Muscle of back (tissue), 11 donors: Measurements from ENCODE around the gene AFF3. TPM values are rescaled to one million over a fixed set of nuclear protein-coding genes. Genes with fewer than 3 reads are reported as not detected.
"Not testable (repeated sequence)": the region's sequence is repeated elsewhere in the genome, so short reads cannot be mapped to it uniquely, and the experiment has no call there.

Source experiments
- DNase-seq, 3 donors: peaks; one replicate each; pipeline versions ENCODE4 v3.0.0 to v3.0.0-alpha.2; 2013
- polyA plus RNA-seq, 10 donors: library from polyadenylated mRNA; unstranded; fragments of 120-200 nt; gene quantifications; one replicate each; pipeline ENCODE4 v1.2.1, GENCODE V29; 2013; ENCODE audit not compliant: insufficient read length in 10 of 10

The AFF3 gene
- polyA plus RNA-seq, 10 donors: 2.9 to 7.0 (median 4.0) TPM

DNA sequence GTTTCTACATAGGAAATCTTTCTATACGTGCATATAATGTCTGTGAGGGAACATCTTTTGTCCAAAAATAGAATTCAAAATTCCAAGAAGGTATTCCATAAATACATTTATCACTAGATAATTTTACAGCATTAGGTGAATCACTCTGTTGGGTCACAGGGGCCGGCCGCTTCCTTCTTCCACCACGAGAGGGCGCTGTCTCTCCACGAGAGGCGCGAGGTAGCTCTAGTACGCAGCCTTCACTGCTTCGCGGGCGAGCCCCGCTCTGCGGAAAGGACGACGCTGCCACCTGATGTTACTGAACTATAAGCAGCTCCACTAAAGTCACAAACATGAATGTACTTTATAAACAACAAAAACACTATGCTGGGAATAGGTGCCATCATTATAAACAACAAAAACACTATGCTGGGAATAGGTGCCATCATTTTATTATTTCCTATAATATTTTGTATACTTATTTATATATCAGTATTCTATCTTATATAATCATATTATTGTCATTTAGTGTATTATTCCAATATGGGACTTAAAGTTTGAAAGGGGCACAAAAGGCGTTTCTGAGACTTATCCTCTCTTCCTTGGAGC, 583.2 kb downstream of the AFF3 start:
- DNase-seq: peak; percentile 68 to 88 (median 86)

DNA sequence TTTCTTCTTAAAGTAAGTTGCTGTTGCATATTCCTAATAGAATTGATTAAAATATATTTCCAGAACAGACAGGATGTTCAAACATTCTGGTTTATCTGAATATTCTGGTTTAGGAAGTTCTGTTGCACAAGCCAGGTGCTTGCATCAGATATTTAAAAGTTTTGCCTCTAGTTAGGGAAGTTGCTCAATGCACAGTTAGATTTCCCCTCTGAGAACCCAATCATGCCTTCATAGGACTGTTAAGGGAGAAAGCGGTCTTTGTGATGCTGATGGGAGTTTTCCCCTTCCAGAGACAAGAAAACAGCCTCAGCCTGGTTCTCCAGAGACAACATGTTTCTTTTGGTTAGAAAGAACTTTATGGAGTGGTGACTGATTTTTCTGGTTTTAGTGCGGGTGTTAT, 587.0 kb downstream of the AFF3 start:
- DNase-seq: no peak

DNA sequence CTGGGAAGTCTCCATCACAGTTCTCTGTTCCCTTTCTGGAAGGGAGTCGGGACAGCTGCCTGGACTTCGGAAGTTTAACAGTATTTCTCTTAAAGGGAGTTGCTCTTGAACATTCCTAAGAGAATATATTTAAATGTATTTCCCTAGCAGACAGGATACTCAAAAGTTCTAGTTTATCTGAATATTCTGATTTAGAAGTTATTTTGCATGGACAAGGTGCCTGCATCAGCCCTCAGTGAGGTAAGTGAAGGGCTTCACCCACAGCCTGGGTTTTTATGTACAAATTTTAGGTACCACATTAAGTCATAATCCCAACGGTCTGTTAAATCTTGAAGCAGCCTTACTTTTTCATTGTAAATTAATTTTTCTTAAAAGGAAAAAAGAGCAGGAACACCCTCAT, 587.5 kb downstream of the AFF3 start:
- no peak for DNase-seq

DNA sequence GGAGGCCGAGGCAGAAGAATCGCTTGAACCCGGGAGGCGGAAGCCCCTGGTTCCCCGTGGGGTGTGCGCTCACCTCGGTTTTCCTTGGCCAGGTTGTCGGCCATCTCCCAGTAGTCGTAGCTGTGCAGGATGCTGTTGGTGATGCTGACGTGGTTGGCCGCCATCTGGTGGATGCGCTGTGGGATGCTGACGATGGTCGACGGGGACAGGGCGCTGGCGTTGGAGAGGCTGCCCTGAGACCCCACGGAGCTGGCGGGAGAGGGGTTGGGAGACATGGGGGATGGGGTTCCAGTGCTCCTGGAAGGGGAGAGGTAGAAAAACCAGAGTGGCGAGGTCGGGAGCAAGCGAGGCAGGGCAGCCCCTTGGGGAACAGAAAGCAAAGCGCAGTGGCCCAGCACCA, 588.2 kb downstream of the AFF3 start:
- DNase-seq: no peak

DNA sequence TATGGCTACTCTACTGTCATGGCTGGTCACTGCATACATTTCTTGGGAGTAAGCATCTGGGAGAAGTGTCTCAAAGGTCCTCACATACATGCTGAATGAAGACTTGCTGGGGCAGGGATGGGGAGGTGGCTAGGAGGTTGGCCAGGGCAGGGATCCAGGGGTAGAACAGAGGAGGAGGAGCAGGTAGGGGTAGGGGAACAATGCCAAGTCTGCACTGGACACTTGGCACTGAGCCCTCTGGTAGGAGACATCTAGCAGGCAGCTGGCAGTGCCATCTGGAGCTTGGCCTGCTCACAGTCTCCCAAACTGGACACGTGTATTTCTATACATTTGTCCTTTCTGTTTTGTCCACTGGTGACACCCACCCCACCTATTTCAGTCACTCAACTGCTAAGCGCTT, 589.9 kb downstream of the AFF3 start:
- no peak for DNase-seq

DNA sequence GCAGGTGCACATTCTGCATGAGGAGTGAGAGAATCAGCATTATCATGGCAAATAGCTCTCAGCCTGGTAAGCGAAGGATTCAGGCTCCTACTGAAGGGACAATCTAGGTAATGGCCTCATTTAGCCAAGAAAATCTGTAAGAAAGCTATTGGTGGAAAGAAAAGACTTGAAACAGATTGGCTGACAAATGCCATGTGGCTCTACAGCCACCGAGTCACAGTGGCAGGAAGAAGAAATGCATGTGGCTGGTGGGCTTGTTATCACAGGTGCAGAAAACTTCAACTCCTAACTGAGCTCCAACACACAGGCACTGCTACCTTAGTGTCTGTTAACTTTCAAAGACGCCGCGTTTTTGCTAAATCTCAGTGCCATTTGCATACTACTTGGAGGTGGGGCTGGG, 592.0 kb downstream of the AFF3 start:
- DNase-seq: no peak

DNA sequence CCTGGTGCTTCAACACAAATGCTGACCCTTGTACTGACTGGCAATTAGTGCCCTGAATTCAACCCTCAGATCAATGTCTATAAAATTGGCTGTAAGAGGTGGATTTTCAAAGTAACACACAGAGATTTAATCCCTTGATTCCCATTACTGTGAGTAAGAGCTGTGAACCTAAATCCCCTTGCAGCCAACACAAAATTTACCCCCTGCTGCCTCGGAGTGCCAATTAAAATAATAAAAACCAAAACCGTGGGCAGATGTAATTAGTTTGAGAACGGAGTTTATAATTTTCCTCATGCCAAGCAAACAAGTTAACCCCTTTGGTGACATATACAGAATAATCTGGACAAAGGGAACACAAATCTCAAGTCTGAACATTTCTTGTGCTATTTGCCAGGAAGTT, 596.8 kb downstream of the AFF3 start:
- DNase-seq: no peak

DNA sequence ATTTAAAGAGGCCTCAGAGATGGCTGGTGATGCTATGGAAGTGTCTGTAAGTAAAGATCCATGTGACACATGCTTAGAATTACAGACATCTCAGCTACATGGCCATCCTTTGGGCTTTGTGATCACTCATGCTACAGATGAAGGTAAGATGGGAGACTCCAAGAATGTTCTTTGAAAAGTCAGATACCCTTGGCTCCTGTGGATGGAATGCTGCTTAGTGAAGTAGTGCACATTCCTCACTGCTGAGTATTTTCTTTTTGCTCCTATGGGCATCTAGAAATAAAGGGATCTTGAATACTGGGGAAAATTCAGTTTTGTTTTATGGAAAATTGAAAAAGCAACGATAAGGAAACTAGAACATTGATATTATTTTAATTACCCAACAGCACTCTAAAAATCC, 597.3 kb downstream of the AFF3 start:
- DNase-seq: peak in 1 of 3 donors; percentile 14

DNA sequence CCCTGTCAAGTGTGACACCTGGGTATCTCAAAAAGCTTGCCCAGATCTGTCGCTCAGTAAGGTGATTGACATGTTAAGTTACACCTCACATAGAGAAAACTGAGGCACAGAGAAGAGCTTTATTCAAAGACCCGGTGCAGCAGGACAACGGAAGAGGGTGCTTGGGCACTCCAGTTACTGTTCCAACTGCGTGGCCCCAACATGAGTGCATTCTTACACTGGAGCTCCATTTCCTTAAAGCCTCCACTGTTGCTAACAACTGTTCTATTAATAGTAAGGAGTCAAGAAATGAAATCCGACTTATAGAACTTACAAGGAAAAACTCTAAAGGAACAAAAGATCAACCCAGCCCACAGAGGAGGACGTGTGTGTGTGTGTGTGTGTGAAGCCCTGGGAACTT, 597.8 kb downstream of the AFF3 start:
- DNase-seq: no peak

DNA sequence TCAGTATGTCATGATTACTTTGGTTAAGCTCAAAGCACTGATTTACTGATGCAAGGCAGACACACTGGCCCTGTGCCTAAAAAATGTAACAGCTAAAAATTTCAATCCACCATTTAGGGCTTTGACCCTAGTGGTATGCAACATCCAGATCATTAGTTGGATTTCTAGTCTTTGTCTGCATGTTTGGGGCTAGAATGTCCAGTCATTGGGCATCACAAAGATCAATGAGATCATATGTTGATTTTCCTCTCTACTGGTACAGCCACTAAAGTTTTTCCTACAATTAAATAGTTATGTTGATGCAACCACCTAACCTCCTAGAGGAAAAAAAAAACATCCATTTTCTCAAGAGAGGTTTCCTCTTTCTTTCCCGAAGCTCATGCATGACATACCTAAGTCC, 599.1 kb downstream of the AFF3 start:
- DNase-seq: no peak

DNA sequence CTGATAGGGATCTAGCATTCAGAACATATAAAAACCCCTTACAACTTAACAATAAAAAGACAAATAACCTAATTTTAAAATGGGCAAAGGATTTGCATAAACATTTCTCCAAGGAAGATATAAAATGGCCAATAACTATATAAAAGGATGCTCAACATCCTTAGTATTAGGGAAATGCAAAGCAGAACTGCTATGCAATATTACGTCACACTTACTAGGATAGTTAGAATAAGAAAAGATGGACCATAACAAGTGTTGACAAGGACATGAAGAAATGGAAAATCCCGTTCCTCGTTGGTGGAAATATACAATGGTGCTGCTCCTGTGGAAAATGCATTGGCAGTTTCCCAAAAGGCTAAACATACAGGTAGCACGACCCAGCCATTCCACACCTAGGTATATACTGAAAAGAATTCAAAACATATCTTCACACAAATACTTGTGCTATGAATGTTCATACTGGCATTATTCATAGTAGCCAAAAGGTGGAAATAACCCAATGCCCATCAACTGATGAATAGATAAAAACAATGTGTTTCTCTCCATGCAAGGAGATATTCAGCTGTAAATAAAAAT, 604.4 kb downstream of the AFF3 start:
- no peak for DNase-seq

DNA sequence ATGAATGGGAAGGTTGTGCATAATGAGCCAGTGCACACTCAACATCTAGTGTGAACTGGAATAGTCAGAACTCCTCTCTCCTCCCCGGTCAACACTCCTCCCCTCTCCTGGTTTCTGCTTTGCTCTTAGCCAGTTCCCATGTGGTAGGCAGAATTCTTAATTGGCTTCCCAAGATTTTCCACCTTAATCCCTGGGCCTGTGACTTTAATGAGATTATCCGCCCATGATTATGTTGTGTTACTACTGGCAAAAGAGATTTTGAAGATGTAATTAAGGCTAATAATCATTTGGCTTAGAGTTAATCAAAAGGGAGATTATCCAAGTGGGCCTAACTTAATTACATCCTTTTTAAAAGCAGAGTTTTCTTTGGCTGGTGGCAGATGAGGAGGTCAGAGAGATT, 618.3 kb downstream of the AFF3 start:
- DNase-seq: no peak

DNA sequence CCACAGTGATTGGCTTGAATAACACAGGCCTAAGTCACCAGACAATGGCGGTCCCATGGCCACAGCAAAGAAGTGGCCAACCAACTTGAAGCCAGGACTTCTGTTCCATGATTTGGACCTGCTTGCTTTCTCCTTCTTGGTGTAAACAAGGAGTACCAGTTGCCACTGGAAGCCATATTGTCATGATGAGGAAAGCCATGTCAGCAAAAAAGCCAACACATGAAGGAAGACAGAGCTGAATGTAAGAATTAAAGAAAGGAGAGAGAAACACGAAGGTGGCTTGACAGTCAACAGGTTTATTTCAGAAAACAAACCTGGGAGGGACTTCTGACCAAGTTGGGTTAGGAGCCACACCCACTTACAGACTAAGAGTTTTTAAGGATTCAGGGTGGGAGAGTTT, 620.2 kb downstream of the AFF3 start:
- no peak for DNase-seq

DNA sequence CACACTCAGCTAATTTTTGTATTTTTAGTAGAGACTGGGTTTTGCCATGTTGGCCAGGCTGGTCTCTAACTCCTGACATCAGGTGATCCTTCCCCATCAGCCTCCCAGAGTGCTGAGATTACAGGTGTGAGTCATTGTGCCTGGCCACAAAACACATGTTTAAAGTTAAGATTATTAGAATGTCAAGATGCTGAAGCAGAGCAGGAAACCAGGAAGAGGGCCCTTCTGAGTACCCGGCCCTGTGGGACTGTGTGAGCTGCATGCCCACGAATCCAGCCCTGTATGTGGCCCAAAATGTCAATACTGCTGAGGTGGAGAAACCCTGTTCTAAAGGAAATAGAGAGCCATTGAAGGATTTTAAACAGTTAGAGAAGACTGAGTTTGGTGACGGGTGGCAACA, 621.6 kb downstream of the AFF3 start:
- no peak for DNase-seq

DNA sequence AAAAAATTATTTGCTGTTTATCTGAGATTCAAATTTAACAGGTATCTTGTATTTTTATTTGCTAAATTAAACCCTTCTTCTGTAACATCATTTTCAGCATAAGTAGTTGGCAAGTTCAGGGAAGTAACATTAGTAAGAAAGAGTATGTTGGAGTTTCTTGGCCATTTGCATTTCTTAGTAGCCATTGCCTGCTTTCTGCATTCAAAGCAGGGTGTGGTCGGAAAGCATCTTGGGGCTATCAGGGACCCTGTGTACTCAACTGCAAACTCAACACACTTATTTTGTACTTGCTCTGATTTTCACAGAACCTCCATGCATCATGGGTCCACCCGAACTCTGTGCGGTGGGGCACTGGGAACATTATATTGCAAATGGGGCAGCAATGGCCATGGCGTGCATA, 622.2 kb downstream of the AFF3 start:
- no peak for DNase-seq

DNA sequence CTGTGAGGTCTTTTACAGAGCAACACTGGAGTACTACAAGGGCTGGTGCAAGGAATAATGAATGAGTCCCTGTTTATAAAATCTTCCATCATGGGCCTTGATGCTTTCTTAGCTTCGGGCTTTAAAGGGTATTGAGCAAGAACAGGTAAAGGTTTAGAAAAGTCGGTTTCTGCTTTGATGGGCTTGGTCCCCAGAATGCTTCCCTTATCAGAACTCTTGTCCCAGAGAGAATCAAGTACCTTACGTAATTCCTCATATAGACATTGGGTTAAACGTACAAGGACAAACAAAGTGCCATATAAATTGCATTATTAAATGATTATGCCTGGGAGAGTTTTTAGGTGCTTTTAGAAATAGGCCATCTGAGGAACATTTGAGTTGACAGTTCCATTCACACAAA, 628.0 kb downstream of the AFF3 start:
- no peak for DNase-seq

DNA sequence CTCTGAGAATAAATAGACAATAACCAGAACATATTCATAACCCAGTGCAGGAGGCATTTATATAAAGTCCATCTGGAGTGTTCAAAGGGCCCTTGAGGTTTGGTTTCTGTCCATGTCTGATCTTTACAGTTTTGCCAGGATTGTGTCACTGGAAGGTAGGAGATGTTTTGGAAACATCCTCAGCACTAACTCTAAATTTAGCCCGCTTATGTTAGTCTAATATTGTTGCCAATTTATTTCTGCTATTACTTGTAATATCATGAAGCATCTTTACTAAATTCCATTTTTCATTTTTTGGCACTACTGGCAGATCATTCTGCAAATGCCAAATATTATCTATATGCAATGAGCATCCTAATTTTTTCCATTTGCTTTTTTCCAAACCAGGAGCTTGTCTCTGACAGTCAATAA, 630.2 kb downstream of the AFF3 start:
- DNase-seq: peak; percentile 58 to 88 (median 71)

DNA sequence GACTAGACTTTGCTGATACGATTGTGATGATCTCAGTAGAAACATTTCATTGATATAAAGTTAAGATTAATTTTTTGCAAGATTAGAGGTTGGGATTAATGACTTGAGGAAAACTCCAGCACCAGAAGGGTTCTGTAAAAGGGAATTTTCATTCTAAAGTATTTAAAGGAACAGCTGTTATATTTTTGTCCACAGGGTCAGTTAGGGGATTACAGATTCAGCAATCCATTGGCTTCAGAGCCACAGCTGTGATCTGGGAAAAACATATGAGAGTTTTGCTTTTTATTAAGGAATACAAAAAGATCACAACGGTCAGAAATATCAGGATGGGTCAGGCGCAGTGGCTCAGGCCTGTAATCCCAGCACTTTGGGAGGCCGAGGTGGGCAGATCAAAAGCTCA, 633.0 kb downstream of the AFF3 start:
- DNase-seq: peak in 2 of 3 donors; percentile 23 to 54

DNA sequence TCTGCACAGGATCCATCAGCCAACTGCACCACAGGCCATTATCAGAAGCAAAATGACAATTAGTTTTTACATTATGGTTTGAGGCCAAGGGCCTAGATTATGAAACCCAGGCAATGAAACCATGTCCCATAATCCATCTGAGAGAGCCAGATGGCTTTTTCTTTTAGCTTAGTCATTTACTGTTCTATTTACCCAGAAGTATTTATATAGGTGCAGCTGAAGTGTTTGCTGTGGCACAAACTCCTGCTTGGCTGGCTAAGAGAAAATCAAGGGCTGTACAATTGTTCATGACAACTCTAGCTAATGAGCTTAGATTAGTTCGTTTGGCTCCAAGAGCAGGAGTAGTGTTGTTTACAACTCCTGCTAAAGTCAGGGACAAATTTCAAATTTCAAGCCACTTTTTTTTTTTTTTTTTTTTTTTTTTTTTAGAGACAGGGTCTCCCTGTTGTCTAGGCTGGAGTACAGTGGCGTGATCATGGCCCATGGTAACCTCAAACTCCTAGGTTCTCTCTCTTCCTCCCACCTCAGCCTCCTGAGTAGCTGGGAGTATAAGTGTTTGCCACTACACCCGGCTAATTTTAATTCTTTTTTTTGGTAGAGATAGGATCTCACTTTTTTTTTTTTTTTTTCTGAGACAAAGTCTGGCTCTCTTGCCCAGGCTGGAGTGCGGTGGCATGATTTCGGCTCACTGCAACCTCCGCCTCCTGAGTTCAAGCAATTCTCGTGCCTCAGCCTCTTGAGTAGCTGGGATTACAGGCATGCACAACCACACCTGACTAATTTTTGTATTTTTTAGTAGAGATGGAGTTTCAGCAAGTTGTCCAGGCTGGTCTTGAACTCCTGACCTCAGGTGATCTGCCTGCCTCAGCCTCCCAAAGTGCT, 634.2 kb downstream of the AFF3 start:
- no peak for DNase-seq

DNA sequence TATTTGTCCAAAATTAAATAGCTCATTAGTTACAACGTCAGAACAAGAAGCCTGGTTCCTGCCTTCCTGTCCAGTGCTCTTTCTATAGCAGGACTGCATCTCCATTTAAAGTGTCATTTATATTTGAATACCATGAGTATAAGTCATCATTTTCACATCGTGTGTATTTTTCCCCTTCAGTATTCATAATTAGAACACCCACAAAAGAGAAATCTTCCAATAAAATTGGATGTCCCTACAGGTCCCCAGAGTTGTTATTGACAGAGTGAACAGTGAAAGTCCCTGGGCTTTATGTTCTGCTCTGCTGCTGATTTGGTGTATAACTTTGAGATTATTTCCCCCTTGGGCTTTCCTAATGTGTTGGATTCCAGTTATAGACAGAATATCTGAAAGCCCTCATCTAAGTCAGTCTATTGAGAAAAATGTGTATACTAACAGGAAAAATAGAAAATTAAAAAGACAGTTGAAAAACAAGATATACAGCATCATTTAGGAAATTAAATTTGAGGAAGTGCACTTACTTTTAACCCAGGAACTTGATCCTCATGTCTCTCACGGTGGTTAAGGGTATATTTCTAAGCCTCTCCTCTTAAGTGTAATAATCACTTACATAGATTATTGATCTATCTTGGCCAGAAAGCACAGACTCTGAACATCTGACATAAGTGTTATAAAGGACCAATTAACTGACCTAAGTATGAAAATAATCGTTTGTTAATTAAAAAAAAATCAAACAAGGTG, 637.4 kb downstream of the AFF3 start:
- DNase-seq: no peak

DNA sequence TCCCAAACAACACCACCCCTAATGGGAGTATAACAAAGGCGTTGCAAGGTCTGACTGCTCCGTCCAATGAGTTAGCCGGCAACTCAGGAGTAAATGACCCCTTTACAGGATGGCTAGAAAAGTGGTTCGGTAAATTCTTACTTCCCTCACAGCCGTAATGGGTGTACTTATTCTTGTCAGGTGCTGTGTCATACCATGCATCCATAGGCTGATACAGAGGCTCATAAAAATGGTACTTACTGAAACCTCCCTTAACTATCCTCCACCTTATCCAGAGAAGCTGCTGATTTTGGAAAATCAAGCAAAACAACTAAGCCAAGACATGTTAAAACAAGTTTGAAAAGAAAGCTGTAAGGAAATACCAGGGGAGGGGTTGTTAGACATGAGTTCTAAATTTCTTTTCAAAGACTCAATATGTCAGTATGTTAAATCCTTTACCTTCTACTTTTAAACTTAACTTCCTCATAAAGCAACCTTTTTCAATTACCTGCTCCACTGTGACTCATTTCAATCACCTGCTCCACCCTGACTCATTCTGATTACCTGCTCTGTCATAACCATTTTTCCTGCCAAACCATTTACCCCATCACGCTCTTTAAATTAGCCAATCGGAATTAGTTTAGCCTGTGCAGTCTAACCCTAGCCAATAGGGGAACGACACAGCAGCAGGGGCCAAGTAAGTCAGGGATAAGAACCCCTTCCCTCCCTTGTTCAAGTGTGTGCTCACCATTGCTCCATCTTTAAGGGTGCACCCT, 638.6 kb downstream of the AFF3 start:
- not testable (repeated sequence) for DNase-seq

DNA sequence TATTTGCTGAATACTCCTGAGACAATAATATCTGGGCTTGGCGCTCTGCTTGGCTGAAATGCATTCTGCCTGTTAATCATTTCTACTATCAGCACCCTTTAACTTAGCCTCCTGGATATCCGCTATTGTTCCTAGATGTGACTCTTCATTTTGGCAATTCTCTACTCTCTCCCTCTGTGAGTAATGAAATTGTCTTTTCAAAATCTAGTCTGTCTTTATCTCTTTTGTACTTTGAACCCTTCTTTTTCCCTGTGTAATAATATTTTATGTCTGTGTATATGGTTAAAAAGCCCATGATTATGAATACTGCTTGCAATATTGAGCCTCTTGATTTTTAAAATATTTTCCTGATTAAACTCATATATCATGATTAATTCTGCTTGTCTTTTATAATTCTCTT, 646.4 kb downstream of the AFF3 start:
- DNase-seq: peak in 1 of 3 donors; percentile 16
